Choroid plexus epithelial cell (primary cell): ENCODE measurements around the gene CACNG1.

Source experiments
- DNase-seq: peaks from one replicate; pipeline ENCODE4 v3.0.0-alpha.2; 2010; ENCODE audit warnings: low read depth
- H3K4me3 ChIP-seq: 2 replicates; pipeline ENCODE4 v1.5.1; 2011; ENCODE audit warnings: low read depth, mild to moderate bottlenecking, control low read depth, low read length, moderate library complexity
- TF ChIP-seq, protein P1 (sequence below): conservative IDR thresholded peaks from 2 replicates; pipeline ENCODE4 v1.5.1; 2011; ENCODE audit warnings: low read depth, mild to moderate bottlenecking, control low read depth, inconsistent platforms, low read length, moderate library complexity

The CACNG1 gene

DNA sequence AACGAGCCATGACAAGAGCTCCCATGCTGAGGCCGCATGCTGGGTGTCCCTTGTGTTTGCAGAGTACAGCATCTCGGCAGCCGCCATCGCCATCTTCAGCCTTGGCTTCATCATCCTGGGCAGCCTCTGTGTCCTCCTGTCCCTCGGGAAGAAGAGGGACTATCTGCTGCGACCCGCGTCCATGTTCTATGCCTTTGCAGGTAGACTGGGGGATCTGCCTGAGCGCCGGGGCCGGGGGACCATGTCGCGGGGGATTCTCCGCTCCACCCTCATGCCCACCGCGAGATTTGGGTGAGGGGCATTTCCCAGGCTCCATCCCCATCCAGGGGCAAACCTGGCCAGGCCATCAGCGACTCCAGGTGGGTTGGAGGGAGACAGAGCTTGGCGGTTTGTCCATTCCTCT is 10.7 kb downstream of the CACNG1 start:
- H3K4me3 ChIP-seq: no peak overlapping the region
- TF ChIP-seq, protein P1, sequence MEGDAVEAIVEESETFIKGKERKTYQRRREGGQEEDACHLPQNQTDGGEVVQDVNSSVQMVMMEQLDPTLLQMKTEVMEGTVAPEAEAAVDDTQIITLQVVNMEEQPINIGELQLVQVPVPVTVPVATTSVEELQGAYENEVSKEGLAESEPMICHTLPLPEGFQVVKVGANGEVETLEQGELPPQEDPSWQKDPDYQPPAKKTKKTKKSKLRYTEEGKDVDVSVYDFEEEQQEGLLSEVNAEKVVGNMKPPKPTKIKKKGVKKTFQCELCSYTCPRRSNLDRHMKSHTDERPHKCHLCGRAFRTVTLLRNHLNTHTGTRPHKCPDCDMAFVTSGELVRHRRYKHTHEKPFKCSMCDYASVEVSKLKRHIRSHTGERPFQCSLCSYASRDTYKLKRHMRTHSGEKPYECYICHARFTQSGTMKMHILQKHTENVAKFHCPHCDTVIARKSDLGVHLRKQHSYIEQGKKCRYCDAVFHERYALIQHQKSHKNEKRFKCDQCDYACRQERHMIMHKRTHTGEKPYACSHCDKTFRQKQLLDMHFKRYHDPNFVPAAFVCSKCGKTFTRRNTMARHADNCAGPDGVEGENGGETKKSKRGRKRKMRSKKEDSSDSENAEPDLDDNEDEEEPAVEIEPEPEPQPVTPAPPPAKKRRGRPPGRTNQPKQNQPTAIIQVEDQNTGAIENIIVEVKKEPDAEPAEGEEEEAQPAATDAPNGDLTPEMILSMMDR: no peak
- DNase-seq: no peak

DNA sequence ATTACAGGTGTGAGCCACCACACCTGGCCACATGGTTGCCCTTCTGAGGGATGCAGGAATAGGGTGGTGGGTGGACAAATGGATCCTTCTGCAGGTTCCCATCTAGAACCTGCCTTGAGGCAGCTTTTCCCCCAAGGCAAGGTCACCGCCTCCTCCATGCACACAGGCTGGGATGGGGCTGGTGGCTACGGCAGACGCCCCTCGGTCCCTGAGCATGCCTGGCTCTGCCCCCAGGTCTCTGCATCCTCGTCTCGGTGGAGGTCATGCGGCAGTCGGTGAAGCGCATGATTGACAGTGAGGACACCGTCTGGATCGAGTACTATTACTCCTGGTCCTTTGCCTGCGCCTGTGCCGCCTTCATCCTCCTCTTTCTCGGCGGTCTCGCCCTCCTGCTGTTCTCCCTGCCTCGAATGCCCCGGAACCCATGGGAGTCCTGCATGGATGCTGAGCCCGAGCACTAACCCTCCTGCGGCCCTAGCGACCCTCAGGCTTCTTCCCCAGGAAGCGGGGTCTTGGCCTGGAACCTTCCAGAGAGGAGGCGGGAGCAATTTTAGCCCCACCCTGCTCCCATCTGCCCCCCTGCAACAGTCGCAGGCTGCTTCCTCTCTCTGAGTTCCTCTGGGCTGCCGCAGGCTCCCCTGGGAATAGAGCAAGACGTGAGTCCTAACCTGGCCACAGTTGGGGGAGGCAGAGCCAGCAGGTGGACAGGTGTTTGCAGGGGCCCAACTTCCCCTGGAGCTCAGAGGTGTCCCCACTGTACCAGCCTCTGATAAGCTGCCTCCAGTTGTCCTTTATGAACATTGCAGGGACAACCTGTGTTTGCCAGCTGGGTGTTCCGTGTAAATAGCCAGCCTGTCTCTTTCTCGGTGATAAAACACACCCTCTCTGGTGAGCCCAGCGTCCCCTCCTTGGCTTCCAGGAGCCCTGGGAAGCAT is 11.7 kb downstream of the CACNG1 start:
- DNase-seq: no peak
- TF ChIP-seq, protein P1: no peak
- H3K4me3 ChIP-seq: no peak overlapping the region

DNA sequence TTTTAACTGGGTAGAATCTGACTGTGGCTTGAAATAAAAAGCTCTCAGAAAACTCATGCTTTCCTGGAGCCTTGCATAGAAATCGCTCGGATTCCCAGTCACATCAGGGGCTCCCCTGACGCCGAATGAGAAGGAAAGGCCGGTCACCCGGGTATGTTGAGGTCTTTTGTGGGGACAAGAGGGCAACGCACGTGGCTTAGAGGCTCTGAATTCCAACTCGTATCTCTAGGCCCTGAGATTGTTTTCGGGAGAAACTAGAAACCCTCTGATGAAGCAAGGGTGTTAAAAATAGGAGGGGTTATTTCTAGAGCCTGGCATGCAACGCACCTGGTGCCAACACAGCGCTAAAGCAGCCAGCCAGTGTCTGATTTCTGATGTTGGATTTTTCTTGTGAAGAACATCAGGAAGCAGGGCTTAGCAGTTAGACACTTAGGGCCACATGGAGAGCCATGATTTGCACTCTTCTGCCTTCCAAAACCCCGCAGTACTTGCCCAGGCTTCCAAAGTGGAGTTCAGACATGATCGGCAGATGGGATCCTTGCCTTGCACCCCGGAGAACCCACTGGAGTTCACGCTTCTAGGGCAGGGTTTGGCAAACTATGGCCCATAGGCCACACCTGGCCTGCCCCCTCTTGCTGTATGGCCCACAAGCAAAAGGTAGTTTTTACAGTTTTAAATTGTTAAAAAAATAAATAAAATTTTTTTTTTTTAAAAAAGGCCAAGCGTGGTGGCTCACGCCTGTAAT is 12.6 kb downstream of the CACNG1 start:
- TF ChIP-seq, protein P1: no peak
- no peak overlapping the region for H3K4me3 ChIP-seq
- no peak for DNase-seq

DNA sequence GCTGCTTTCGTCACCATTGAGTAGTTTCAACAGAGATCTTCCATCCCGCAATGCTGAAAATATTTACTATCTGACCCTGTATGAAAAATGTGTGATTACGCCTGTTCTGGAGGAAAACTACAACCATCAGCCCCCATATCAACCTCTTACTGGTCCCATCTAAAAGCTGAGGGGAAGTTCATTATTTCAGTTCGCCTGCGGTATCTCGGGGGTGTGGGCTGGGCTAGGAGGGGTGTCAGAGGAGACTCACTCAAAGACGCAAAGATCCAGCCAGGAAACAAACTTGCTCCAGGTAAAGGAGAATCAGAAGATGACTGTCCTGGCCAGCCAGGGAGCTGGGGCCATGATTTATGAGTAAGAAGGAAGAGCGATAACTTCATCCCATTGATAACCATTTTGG is 13.7 kb downstream of the CACNG1 start:
- TF ChIP-seq, protein P1: no peak
- no peak overlapping the region for H3K4me3 ChIP-seq
- no peak for DNase-seq

DNA sequence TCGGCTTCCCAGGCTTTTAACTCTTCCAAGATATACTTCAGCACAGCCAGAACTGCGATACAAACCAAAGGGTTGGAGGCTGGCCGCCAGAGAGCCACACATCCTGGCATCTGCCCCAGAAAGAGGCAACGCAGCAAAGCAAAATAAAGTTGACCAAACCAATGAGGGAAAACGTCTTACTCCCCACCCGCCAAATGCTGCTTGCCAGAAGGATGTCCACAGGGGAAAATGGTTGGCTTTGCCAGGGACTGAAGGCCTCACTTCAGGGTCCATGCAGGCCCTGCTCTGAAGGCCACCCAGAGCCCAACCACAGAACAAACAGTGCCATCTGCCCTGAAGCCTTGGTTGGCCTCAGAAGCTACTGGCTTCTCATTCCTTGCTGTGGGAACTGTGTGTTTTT is 15.0 kb downstream of the CACNG1 start:
- no peak overlapping the region for H3K4me3 ChIP-seq
- TF ChIP-seq, protein P1: no peak
- DNase-seq: no peak

DNA sequence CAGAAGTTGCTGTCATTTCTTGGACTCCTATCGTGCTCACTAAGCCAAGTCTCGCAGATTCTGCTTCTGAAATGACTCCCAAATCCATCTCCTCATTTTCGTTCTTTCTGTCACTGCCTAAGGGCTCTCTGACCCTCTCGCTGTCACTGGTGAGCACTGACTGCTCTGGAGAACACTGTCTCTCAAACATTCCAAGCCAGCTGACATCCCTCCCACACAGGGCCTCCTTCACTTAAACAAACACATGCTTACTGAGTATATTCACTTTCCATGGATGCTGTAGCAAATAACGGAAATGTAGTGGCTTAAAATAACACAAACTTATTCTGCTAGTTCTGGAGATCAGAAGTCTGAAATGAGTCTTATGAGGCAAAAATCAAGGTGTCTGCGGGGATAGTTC is 18.8 kb downstream of the CACNG1 start:
- no peak overlapping the region for H3K4me3 ChIP-seq
- TF ChIP-seq, protein P1: no peak
- DNase-seq: no peak
